K562 (cell line): ENCODE data around the gene UGT1A3. TPM values are rescaled to one million over a fixed set of nuclear protein-coding genes. Genes with fewer than 3 reads are reported as not detected.

Source experiments
- ATF7 ChIP-seq: fragments of 450-650 bp; IDR thresholded peaks from 2 replicates; pipeline ENCODE4 v1.7.1; 2014; ENCODE audit warnings: mild to moderate bottlenecking, moderate library complexity
- BCOR ChIP-seq: fragments of 450-650 bp; IDR thresholded peaks from 2 replicates; pipeline ENCODE4 v1.6.1; 2016
- BRD4 ChIP-seq: fragments of 200-600 bp; sonication (generic); IDR thresholded peaks from 2 replicates; pipeline ENCODE4 v1.6.1; 2017; ENCODE audit warnings: inconsistent platforms
- ELK3 ChIP-seq: fragments of 450-650 bp; formaldehyde crosslinking; IDR thresholded peaks from 2 replicates; pipeline ENCODE4 v1.4.0; 2020; ENCODE audit warnings: mild to moderate bottlenecking
- HMBOX1 ChIP-seq: sonication (generic); IDR thresholded peaks from 2 replicates; pipeline ENCODE4 v1.6.1; 2016
- HNRNPUL1 ChIP-seq: fragments of 200-400 bp; formaldehyde crosslinking; IDR thresholded peaks from 2 replicates; pipeline ENCODE4 v1.6.1; 2017; ENCODE audit warnings: low read length
- KAT2B ChIP-seq: IDR thresholded peaks from one replicate; pipeline ENCODE4 v1.6.1; 2012; ENCODE audit warnings: low read depth, mild to moderate bottlenecking, control low read depth, inconsistent platforms, low read length, moderate library complexity
- MCM7 ChIP-seq, 2 experiments: fragments of 450-650 bp; IDR thresholded peaks; 2 replicates each; pipeline ENCODE4 v1.6.1; 2016 to 2018
- NONO ChIP-seq, 2 experiments: fragments of 200-400 bp in 1 of 2; fragments of 450-650 bp in 1 of 2; formaldehyde crosslinking in 1 of 2; IDR thresholded peaks; 2 replicates each; pipeline ENCODE4 v1.6.1; 2017; ENCODE audit warnings: low read depth in 2 of 2, mild to moderate bottlenecking in 2 of 2, moderate library complexity in 2 of 2, low read length in 1 of 2
- POLR2A ChIP-seq: fragments of 450-650 bp; conservative IDR thresholded peaks from 2 replicates; pipeline ENCODE4 v1.6.1; 2016
- TEAD1 ChIP-seq, 2 experiments: fragments of 450-650 bp in 1 of 2; sonication (generic) in 1 of 2; formaldehyde crosslinking; IDR thresholded peaks; 2 replicates each; pipeline versions ENCODE4 v1.4.0 to v1.8.0; 2020 to 2022; ENCODE audit warnings: mild to moderate bottlenecking in 2 of 2, missing genetic modification reagents in 1 of 2
- TFAM ChIP-seq: fragments of 250-450 bp; sonication (Bioruptor Pico); conservative IDR thresholded peaks from 2 replicates; pipeline ENCODE4 v1.5.0; 2021; ENCODE audit warnings: mild to moderate bottlenecking, moderate library complexity
- ZNF395 ChIP-seq: fragments of 200-800 bp; sonication (Bioruptor generic); IDR thresholded peaks from 2 replicates; pipeline ENCODE4 v1.6.1; 2017; ENCODE audit warnings: missing genetic modification characterization, missing compliant biosample characterization
- ZNF699 ChIP-seq: fragments of 250-450 bp; sonication (Bioruptor Pico); IDR thresholded peaks from 2 replicates; pipeline ENCODE4 v1.8.0; 2021; ENCODE audit warnings: mild to moderate bottlenecking, moderate library complexity; ENCODE audit not compliant: insufficient replicate concordance
- ZNF77 ChIP-seq: fragments of 250-450 bp; sonication (Bioruptor Pico); IDR thresholded peaks from 2 replicates; pipeline ENCODE4 v1.5.0; 2020
- ZNF830 ChIP-seq: fragments of 250-450 bp; sonication (Bioruptor Pico); IDR thresholded peaks from 2 replicates; pipeline ENCODE4 v1.5.0; 2021; ENCODE audit warnings: mild to moderate bottlenecking
- polyA plus RNA-seq, 8 experiments: library from polyadenylated mRNA; depleted of rRNA in 4 of 8; stranded (reverse) in 5 of 8; unstranded in 3 of 8; fragments of >200 nt; fragmentation: Nextera tagmentation in 2 of 8; fragmentation: Illumina TruSeq in 1 of 8; extraction: Ambion mirVana in 2 of 8; extraction: Trizol in 1 of 8; gene quantifications; 2 replicates each; pipeline versions ENCODE4 v1.2.1 to v1.2.3, GENCODE V29; 2011 to 2014; ENCODE audit warnings: inconsistent platforms in 1 of 8, missing spikeins in 1 of 8
- total RNA-seq, 7 experiments: library from RNA; depleted of rRNA in 6 of 7; stranded (reverse); fragments of >200 nt in 6 of 7; fragmentation: Illumina TruSeq in 2 of 7; extraction: Trizol in 2 of 7; gene quantifications; 2 replicates each; pipeline versions ENCODE4 v1.2.1 to v1.2.3, GENCODE V29; 2011 to 2021; ENCODE audit warnings: low replicate concordance in 1 of 7
- TF ChIP-seq, protein P1 (sequence below): sonication (generic); formaldehyde crosslinking; IDR thresholded peaks from 2 replicates; pipeline ENCODE4 v1.8.0; 2022; ENCODE audit warnings: missing genetic modification reagents, mild to moderate bottlenecking, borderline replicate concordance
- TF ChIP-seq, protein P2 (sequence below): sonication (generic); formaldehyde crosslinking; IDR thresholded peaks from 2 replicates; pipeline ENCODE4 v1.8.0; 2023; ENCODE audit warnings: mild to moderate bottlenecking, missing genetic modification reagents
- TF ChIP-seq, protein P3 (sequence below): sonication (generic); formaldehyde crosslinking; IDR thresholded peaks from 2 replicates; pipeline ENCODE4 v1.8.1; 2023; ENCODE audit warnings: mild to moderate bottlenecking, missing genetic modification reagents

The UGT1A3 gene
- total and polyA plus RNA-seq, 9 of the 15 experiments (the other 6 are each of a cell fraction or from before 2014, with no cell fraction given), result not detected

- TF ChIP-seq, protein P1, sequence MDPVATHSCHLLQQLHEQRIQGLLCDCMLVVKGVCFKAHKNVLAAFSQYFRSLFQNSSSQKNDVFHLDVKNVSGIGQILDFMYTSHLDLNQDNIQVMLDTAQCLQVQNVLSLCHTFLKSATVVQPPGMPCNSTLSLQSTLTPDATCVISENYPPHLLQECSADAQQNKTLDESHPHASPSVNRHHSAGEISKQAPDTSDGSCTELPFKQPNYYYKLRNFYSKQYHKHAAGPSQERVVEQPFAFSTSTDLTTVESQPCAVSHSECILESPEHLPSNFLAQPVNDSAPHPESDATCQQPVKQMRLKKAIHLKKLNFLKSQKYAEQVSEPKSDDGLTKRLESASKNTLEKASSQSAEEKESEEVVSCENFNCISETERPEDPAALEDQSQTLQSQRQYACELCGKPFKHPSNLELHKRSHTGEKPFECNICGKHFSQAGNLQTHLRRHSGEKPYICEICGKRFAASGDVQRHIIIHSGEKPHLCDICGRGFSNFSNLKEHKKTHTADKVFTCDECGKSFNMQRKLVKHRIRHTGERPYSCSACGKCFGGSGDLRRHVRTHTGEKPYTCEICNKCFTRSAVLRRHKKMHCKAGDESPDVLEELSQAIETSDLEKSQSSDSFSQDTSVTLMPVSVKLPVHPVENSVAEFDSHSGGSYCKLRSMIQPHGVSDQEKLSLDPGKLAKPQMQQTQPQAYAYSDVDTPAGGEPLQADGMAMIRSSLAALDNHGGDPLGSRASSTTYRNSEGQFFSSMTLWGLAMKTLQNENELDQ (CRISPR knock-in tag), result no peak
- TF ChIP-seq HMBOX1 (no peak), TFAM (CRISPR knock-in tag) (no peak), ZNF830 (CRISPR knock-in tag) (no peak), ELK3 (CRISPR knock-in tag) (no peak), NONO (IDR thresholded peaks at IDR 0.05; ENCODE audit: low read depth in 2 of 2, low read length in 1 of 2) (no peak), HNRNPUL1 (no peak), BCOR (no peak), POLR2A (no peak), TEAD1 (CRISPR knock-in tag; IDR thresholded peaks at IDR 0.05) (peak in 1 of 2 experiments; percentile 93; a peak in 2 of 4 replicates), ZNF77 (CRISPR knock-in tag) (no peak), KAT2B (no peak), MCM7 (IDR thresholded peaks at IDR 0.05) (no peak), ZNF395 (no peak), BRD4 (no peak), ZNF699 (CRISPR knock-in tag) (no peak), ATF7 (no peak)
- TF ChIP-seq, protein P2, sequence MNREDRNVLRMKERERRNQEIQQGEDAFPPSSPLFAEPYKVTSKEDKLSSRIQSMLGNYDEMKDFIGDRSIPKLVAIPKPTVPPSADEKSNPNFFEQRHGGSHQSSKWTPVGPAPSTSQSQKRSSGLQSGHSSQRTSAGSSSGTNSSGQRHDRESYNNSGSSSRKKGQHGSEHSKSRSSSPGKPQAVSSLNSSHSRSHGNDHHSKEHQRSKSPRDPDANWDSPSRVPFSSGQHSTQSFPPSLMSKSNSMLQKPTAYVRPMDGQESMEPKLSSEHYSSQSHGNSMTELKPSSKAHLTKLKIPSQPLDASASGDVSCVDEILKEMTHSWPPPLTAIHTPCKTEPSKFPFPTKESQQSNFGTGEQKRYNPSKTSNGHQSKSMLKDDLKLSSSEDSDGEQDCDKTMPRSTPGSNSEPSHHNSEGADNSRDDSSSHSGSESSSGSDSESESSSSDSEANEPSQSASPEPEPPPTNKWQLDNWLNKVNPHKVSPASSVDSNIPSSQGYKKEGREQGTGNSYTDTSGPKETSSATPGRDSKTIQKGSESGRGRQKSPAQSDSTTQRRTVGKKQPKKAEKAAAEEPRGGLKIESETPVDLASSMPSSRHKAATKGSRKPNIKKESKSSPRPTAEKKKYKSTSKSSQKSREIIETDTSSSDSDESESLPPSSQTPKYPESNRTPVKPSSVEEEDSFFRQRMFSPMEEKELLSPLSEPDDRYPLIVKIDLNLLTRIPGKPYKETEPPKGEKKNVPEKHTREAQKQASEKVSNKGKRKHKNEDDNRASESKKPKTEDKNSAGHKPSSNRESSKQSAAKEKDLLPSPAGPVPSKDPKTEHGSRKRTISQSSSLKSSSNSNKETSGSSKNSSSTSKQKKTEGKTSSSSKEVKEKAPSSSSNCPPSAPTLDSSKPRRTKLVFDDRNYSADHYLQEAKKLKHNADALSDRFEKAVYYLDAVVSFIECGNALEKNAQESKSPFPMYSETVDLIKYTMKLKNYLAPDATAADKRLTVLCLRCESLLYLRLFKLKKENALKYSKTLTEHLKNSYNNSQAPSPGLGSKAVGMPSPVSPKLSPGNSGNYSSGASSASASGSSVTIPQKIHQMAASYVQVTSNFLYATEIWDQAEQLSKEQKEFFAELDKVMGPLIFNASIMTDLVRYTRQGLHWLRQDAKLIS (CRISPR knock-in tag), result no peak
- TF ChIP-seq, protein P3, sequence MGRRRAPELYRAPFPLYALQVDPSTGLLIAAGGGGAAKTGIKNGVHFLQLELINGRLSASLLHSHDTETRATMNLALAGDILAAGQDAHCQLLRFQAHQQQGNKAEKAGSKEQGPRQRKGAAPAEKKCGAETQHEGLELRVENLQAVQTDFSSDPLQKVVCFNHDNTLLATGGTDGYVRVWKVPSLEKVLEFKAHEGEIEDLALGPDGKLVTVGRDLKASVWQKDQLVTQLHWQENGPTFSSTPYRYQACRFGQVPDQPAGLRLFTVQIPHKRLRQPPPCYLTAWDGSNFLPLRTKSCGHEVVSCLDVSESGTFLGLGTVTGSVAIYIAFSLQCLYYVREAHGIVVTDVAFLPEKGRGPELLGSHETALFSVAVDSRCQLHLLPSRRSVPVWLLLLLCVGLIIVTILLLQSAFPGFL (CRISPR knock-in tag), result no peak
Observed at GRCh38 chr2:233700028-233700635, 28.7 kb upstream of the UGT1A3 start (continued).
